Gastrocnemius medialis (tissue), 4 donors: Measurements from ENCODE around the gene DSTYK. TPM values are rescaled to one million over a fixed set of nuclear protein-coding genes. Genes with fewer than 3 reads are reported as not detected.

ENCODE experiments used
- ATAC-seq, 2 donors: fragments of 150-250 bp; one replicate each; pipeline ENCODE4 v1.9.1; 2016
- DNase-seq, 2 donors: peaks; one replicate each; pipeline ENCODE4 v3.0.0-alpha.2; 2019
- H3K27ac ChIP-seq, 4 donors: fragments of 200-600 bp; sonication (generic); 1 replicate in 1 of 4; 2 replicates in 3 of 4; pipeline ENCODE4 v1.5.1; 2016 to 2018; ENCODE audit warnings: mild to moderate bottlenecking in 2 of 4, moderate library complexity in 1 of 4
- H3K27me3 ChIP-seq, 3 donors: fragments of 200-600 bp; sonication (generic) in 2 of 3; 1 replicate in 1 of 3; 2 replicates in 2 of 3; pipeline versions ENCODE4 v1.5.1 to v1.6.0; 2016 to 2019; ENCODE audit warnings: mild to moderate bottlenecking in 1 of 3, moderate library complexity in 1 of 3
- H3K36me3 ChIP-seq, 2 donors: fragments of 200-600 bp; sonication (generic) in 1 of 2; one replicate each; pipeline ENCODE4 v1.5.1; 2017 to 2018
- H3K4me1 ChIP-seq, 2 donors: fragments of 200-600 bp; sonication (generic) in 1 of 2; one replicate each; pipeline ENCODE4 v1.5.1; 2016 to 2017; ENCODE audit warnings: mild to moderate bottlenecking in 2 of 2
- H3K4me3 ChIP-seq, 4 donors: fragments of 200-600 bp; sonication (generic) in 3 of 4; 1 replicate in 1 of 4; 2 replicates in 3 of 4; pipeline ENCODE4 v1.5.1; 2016 to 2019; ENCODE audit warnings: mild to moderate bottlenecking in 2 of 4
- H3K9me3 ChIP-seq, 3 donors: fragments of 200-600 bp; sonication (generic) in 2 of 3; 1 replicate in 1 of 3; 2 replicates in 2 of 3; pipeline ENCODE4 v1.5.1; 2016 to 2019
- POLR2A ChIP-seq, 2 donors: fragments of 450-650 bp; IDR thresholded peaks; one replicate each; pipeline ENCODE4 v1.6.1; 2017; ENCODE audit warnings: antibody characterized with exemption in 2 of 2, mild to moderate bottlenecking in 2 of 2, moderate library complexity in 2 of 2
- in situ Hi-C, 4 donors: fragments of 200-750 bp; cut with MboI; loops; one replicate each; pipeline versions ENCODE4 v1.15.0 to v1.8.0; 2017; ENCODE audit warnings: low sequenced_read_pairs in 4 of 4
- intact Hi-C: fragments of 100-400 bp; cut with DNase I; formaldehyde crosslinking; loops from one replicate; pipeline ENCODE4 v1.15.1; 2023; ENCODE audit warnings: low total_unique reads
- total RNA-seq, 4 donors: library from RNA; depleted of rRNA; stranded (reverse); fragments of >200 nt; gene quantifications; one replicate each; pipeline versions ENCODE4 v1.1.0 to v1.2.3, GENCODE V29; 2016
- TF ChIP-seq, protein P1 (sequence below), 5 experiments: fragments of 450-650 bp in 3 of 5; fragments of 200-600 bp in 2 of 5; sonication (generic) in 2 of 5; IDR thresholded peaks in 4 of 5; conservative IDR thresholded peaks in 1 of 5; 1 replicate in 4 of 5; 2 replicates in 1 of 5; pipeline ENCODE4 v1.5.1; 2016 to 2019; ENCODE audit warnings: antibody characterized with exemption in 5 of 5, mild to moderate bottlenecking in 3 of 5, moderate library complexity in 3 of 5

Gene DSTYK
- total RNA-seq, 4 donors from 2014 or later = 12.2 to 15.8 (median 13.9) TPM

DNA sequence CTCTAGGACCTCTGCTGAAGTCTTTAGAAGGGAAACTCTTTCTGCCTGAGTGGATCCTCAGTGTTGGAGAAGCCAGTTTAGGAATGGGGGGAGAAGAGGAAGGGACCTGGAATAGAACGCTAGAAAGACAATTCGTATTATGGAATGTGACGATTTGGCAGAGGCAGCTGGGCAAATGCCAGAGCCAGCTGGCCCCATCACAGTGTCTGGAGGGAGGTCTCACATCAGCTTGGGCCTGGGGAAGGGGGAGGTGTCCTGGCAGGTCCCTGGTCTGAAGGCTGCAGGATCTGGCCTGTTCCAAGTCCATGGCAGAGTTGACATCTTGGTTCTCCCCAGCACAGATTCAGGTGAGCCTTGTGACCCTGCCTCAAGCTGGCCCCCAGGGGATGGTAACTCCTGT lies 27.6 kb upstream of the DSTYK start:
- ATAC-seq (no peak), DNase-seq (no peak)
- Histone ChIP-seq H3K4me3 (no peak overlapping the region), H3K27me3 (no peaks in the 10 kb centered on the region), H3K36me3 (no peaks in the 10 kb centered on the region), H3K4me1 (peaks cover 86 to 95% of the 10 kb centered on the region in 2 donors), H3K9me3 (no peaks in the 10 kb centered on the region), H3K27ac (peak overlapping the region; percentile 71 to 86 (median 82))
- TF ChIP-seq, protein P1, sequence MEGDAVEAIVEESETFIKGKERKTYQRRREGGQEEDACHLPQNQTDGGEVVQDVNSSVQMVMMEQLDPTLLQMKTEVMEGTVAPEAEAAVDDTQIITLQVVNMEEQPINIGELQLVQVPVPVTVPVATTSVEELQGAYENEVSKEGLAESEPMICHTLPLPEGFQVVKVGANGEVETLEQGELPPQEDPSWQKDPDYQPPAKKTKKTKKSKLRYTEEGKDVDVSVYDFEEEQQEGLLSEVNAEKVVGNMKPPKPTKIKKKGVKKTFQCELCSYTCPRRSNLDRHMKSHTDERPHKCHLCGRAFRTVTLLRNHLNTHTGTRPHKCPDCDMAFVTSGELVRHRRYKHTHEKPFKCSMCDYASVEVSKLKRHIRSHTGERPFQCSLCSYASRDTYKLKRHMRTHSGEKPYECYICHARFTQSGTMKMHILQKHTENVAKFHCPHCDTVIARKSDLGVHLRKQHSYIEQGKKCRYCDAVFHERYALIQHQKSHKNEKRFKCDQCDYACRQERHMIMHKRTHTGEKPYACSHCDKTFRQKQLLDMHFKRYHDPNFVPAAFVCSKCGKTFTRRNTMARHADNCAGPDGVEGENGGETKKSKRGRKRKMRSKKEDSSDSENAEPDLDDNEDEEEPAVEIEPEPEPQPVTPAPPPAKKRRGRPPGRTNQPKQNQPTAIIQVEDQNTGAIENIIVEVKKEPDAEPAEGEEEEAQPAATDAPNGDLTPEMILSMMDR (IDR thresholded peaks at IDR 0.05 in 4 of 5, conservative IDR thresholded peaks at IDR 0.05 in 1 of 5) = no peak
- no peak for TF ChIP-seq POLR2A (IDR thresholded peaks at IDR 0.05)
- intact Hi-C loops (loop anchor here (1.0 kb wide), 1 partner anchor 8 kb away; no protein-coding TSS in a partner anchor), in situ Hi-C loops (no loop called here)

DNA sequence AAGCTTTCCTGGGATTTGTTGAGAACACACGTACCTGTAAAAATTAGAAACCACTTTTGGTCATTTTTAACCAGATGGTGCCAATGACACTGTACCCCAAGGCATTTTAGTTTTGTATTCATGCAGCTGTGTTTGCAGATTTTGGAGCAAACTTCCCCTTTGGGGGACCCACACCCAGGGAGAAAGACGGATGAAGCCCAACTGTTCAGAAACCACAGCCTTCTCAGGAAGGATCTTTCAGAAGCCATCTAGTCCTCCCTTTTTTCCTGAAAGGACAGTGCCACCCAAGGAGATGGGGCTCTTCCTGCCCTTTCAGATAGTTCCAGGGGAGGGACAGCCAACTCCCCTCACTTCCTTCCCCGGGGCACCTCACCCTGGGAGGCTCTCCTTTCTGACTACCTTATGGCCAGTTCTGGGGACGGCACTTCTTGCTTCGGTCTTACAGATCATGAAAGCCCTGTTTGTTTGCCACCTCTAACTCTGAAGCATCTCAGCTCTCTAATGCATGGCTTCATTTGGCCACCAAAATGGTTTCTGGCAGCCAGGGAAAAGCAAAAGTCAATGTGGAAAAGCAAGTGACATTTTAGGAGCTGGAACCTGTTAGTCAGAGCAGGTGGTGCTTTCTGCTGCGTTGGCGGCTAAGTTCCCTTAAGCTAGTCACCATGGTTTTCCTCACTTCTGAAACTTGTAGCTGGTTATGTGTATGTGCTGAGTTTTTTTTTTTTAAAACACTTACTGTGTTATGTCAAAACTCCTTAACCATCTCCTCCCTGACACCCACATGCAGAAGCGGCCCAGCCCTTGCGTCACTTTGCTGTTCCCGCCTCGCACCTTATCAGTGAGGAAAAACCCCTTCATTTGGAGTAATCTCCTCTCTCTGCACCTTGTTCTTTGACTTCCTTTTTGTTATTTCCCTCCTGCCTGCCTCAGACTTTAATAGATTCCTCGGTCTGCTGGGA lies 26.3 kb upstream of the DSTYK start:
- ATAC-seq = peak; percentile 26 to 32
- peak overlapping the region; percentile 71 to 86 (median 82) for H3K27ac ChIP-seq

DNA sequence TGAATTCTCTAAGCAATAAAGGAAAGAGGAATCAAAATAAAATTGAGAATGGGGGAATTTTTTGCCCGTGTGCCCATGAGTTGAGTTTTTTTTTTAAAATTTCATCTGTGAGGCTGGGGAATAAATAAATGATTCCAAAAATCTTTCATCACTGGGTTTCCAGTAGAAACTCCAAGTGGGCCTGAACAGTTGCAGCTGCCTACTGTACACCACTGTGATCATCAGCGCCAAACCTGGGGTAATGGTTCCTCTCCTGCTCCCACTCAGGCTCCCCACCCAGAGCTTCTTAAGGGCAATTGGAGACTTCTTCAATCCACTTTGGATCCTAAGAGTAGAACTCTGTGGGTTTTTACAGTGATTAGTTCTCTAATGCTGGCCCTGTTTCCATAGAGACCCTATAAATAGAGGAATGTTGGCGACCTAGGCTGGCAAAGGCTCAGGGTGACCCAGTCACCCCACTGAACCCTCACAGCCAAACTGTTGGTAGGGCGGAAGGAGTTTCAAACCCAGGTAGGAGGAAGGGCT lies 25.5 kb upstream of the DSTYK start:
- peak overlapping the region; percentile 71 to 86 (median 82) for H3K27ac ChIP-seq
- TF ChIP-seq, protein P1 (IDR thresholded peaks at IDR 0.05 in 4 of 5, conservative IDR thresholded peaks at IDR 0.05 in 1 of 5) = no peak
- TF ChIP-seq POLR2A (IDR thresholded peaks at IDR 0.05) = no peak
- ATAC-seq = no peak

More for the DNA sequence above, 26.3 kb upstream of the DSTYK start:
- intact Hi-C loops (loop anchor here (2.0 kb wide), 1 partner anchor 13 kb away; no protein-coding TSS in a partner anchor), in situ Hi-C loops (no loop called here)
- H3K4me1 ChIP-seq = peaks cover 75 to 82% of the 10 kb centered on the region in 2 donors
- no peaks in the 10 kb centered on the region for H3K27me3 ChIP-seq
- TF ChIP-seq POLR2A (IDR thresholded peaks at IDR 0.05) = no peak
- TF ChIP-seq, protein P1 (IDR thresholded peaks at IDR 0.05 in 4 of 5, conservative IDR thresholded peaks at IDR 0.05 in 1 of 5) = no peak
- no peak overlapping the region for H3K4me3 ChIP-seq
- no peaks in the 10 kb centered on the region for H3K9me3 ChIP-seq
- H3K36me3 ChIP-seq = no peaks in the 10 kb centered on the region
- DNase-seq = no peak

DNA sequence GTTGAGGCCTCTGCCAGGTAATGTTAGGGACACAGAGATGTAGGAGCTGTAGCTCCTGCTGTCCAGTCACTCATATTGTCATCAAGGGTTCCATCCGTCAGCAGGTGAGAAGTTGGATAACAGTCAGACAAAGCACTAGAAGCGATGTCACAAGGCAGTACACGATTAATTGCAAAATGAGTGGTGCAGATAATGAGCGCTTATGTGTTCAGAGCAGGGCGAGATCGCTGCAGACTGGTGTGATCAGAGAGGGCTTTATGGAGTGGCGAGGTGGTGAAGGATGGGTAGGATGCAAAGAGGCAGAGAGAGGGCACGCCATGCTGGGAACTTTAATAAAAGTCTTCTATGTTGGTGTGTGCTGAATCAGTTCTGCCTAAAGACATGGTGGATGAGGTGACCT lies 25.0 kb upstream of the DSTYK start:
- H3K36me3 ChIP-seq = no peaks in the 10 kb centered on the region
- ATAC-seq (peak in 1 of 2 donors; percentile 1), DNase-seq (no peak)
- H3K9me3 ChIP-seq = no peaks in the 10 kb centered on the region
- TF ChIP-seq, protein P1 (IDR thresholded peaks at IDR 0.05 in 4 of 5, conservative IDR thresholded peaks at IDR 0.05 in 1 of 5) = no peak
- no peak for TF ChIP-seq POLR2A (IDR thresholded peaks at IDR 0.05)
- H3K4me1 ChIP-seq = peaks cover 71 to 82% of the 10 kb centered on the region in 2 donors
- no peak overlapping the region for H3K4me3 ChIP-seq
- H3K27ac ChIP-seq = peak overlapping the region; percentile 71 to 86 (median 82)
- no peaks in the 10 kb centered on the region for H3K27me3 ChIP-seq
- intact Hi-C loops (loop anchor here (2.0 kb wide), 1 partner anchor 14 kb away; no protein-coding TSS in a partner anchor), in situ Hi-C loops (no loop called here)

More for the DNA sequence above, 25.5 kb upstream of the DSTYK start:
- Histone ChIP-seq H3K36me3 (no peaks in the 10 kb centered on the region), H3K4me3 (no peak overlapping the region), H3K9me3 (no peaks in the 10 kb centered on the region), H3K4me1 (peaks cover 72 to 81% of the 10 kb centered on the region in 2 donors), H3K27me3 (no peaks in the 10 kb centered on the region)
- in situ Hi-C loops (no loop called here), intact Hi-C loops (loop anchor here (2.0 kb wide), 1 partner anchor 14 kb away; no protein-coding TSS in a partner anchor)
- no peak for DNase-seq
